Measurements from ENCODE around the gene RBFOX1. TPM values are rescaled to one million over a fixed set of nuclear protein-coding genes. Genes with fewer than 3 reads are reported as not detected.

Gene RBFOX1
- total RNA-seq, 2 donors from 2014 or later = 1.6 to 2.6 TPM

DNA sequence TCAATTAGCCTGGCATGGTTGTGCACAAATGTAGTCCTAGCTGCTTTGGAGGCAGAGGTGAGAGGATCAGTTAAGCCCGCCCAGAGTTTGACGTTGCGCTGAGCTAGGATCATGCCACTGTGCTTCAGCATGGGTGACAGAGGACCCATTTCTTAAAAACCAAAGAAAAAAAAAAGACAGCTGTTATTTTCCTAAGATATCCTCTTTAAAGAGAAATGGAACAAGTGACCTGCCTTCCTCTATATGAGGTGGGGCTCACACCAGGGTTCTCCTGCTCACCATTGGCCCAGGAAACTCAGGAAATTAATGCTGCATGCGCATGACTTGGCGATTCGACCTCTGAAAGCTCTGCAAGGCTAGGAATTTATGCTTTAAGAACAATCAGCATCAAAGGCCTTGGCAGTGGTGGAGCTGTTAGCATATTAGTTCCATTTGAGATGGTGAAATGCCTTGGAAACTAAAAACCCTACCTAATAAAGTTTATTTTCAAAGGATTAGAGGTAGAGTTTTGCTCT lies 108.3 kb downstream of the RBFOX1 start:
- no peak overlapping the region for H3K27ac ChIP-seq

DNA sequence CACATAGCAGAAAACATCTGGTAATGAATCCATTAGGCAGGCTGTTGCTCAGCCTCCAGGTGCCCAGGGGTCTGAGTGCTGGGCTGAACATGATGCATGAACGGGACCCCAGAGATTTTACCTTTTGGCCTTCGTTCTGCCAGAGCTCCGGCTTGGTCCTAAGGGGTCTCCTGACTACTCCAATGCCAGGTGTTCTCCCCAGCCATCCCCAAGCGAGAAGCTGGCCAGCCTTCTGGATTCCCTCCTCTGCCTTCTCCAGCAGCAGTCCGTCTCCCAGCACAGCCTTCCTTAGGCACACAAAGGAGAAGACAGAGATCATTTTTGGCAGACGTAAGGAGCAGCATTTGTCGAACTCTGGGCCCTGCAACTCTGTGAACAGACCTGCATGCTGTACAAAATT lies 109.4 kb downstream of the RBFOX1 start:
- Histone ChIP-seq H3K9me3 (no peaks in the 10 kb centered on the region), H3K36me3 (no peaks in the 10 kb centered on the region), H3K4me1 (no peaks in the 10 kb centered on the region), H3K27me3 (no peaks in the 10 kb centered on the region), H3K9ac (ENCODE audit: low read depth in 2 of 2, low read length in 2 of 2) (no peak overlapping the region), H3K27ac (no peak overlapping the region), H3K4me3 (no peak overlapping the region)
- TF ChIP-seq, protein P1, sequence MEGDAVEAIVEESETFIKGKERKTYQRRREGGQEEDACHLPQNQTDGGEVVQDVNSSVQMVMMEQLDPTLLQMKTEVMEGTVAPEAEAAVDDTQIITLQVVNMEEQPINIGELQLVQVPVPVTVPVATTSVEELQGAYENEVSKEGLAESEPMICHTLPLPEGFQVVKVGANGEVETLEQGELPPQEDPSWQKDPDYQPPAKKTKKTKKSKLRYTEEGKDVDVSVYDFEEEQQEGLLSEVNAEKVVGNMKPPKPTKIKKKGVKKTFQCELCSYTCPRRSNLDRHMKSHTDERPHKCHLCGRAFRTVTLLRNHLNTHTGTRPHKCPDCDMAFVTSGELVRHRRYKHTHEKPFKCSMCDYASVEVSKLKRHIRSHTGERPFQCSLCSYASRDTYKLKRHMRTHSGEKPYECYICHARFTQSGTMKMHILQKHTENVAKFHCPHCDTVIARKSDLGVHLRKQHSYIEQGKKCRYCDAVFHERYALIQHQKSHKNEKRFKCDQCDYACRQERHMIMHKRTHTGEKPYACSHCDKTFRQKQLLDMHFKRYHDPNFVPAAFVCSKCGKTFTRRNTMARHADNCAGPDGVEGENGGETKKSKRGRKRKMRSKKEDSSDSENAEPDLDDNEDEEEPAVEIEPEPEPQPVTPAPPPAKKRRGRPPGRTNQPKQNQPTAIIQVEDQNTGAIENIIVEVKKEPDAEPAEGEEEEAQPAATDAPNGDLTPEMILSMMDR (IDR thresholded peaks at IDR 0.05) = no peak
- intact Hi-C loops (cut with DNase I) = no loop called here
- no peak for DNase-seq

More for the DNA sequence above, 108.3 kb downstream of the RBFOX1 start:
- intact Hi-C loops (cut with DNase I) = no loop called here
- no peak overlapping the region for H3K4me3 ChIP-seq
- no peaks in the 10 kb centered on the region for H3K4me1 ChIP-seq
- no peaks in the 10 kb centered on the region for H3K36me3 ChIP-seq
- no peaks in the 10 kb centered on the region for H3K9me3 ChIP-seq
- TF ChIP-seq, protein P1 (IDR thresholded peaks at IDR 0.05) = no peak
- no peak overlapping the region for H3K9ac ChIP-seq (ENCODE audit: low read depth in 2 of 2, low read length in 2 of 2)
- H3K27me3 ChIP-seq = no peaks in the 10 kb centered on the region
- DNase-seq = no peak

GRCh38 chr16:7443142-7443541 lies 110.5 kb downstream of the RBFOX1 start:
- H3K36me3 ChIP-seq = no peaks in the 10 kb centered on the region
- no peaks in the 10 kb centered on the region for H3K27me3 ChIP-seq
- H3K27ac ChIP-seq = no peak overlapping the region
- no peak overlapping the region for H3K9ac ChIP-seq (ENCODE audit: low read depth in 2 of 2, low read length in 2 of 2)
- TF ChIP-seq, protein P1 (IDR thresholded peaks at IDR 0.05) = no peak
- no peaks in the 10 kb centered on the region for H3K4me1 ChIP-seq
- H3K4me3 ChIP-seq = no peak overlapping the region
- DNase-seq = no peak
- intact Hi-C loops (cut with DNase I) = no loop called here
- no peaks in the 10 kb centered on the region for H3K9me3 ChIP-seq

DNA sequence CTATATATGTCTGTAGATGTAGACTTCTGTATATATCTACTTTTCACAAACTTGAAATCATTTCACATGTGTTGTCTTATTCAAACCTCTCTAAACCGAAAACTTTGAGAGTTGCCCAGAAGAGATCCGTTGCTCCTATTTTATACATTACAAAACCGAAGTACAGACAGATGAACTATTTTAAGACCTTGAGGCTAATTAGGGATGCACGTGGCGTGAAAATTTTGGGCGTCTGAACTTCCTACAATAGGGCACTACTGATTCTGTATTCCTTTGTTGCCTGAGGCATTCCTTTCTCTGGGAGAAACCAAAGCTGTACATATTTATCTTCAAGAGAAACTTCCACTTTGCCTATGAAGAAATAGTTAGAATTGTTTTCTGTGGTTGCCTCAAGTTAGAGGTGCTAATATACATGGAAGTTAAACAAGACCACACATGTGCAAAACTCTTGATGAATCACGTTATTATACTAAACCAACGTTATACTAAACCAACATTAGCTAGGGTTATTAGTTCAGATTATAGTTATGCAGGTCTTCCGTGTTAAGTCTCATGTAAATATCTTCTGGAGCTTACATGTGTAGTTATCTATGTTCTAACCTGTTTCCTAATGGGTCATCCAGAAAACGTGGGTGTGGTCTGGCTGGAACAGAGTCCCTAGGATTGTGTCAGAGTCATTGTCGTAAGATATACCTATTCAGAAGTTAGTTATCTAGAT lies 111.2 kb downstream of the RBFOX1 start:
- no peaks in the 10 kb centered on the region for H3K4me1 ChIP-seq
- no peak overlapping the region for H3K27ac ChIP-seq
- H3K9me3 ChIP-seq = no peaks in the 10 kb centered on the region
- intact Hi-C loops (cut with DNase I) = no loop called here
- H3K27me3 ChIP-seq = no peaks in the 10 kb centered on the region
- TF ChIP-seq, protein P1 (IDR thresholded peaks at IDR 0.05) = no peak
- H3K4me3 ChIP-seq = no peak overlapping the region
- no peaks in the 10 kb centered on the region for H3K36me3 ChIP-seq
- no peak overlapping the region for H3K9ac ChIP-seq (ENCODE audit: low read depth in 2 of 2, low read length in 2 of 2)
- no peak for DNase-seq

DNA sequence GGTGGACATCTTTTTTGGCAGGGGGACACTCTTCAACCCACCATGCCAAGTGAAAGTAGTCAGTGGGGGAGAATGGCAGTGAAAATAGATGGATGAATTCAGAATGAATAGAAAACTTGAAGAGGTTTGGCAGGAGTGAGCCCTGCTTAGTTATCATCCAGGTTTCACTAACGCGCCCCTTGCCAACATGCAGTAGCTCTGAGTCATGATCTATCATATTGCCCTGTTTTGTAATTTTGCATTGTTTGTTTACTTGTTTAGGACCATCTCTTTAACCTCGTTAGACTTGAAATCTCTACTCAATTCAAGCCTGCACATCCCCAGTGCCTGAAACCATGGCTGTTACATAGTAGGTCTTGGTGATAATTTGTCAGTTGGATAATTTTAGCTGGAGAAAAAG lies 116.7 kb downstream of the RBFOX1 start:
- Histone ChIP-seq H3K27me3 (no peaks in the 10 kb centered on the region), H3K36me3 (no peaks in the 10 kb centered on the region), H3K4me1 (no peaks in the 10 kb centered on the region), H3K27ac (no peak overlapping the region), H3K9me3 (no peaks in the 10 kb centered on the region), H3K4me3 (no peak overlapping the region), H3K9ac (ENCODE audit: low read depth in 2 of 2, low read length in 2 of 2) (no peak overlapping the region)
- TF ChIP-seq, protein P1 (IDR thresholded peaks at IDR 0.05) = no peak
- no peak for DNase-seq
- intact Hi-C loops (cut with DNase I) = no loop called here

All from colonic mucosa (tissue), 4 donors.